Epithelial cell of proximal tubule (primary cell): ENCODE data around the gene KMT2B. TPM values are rescaled to one million over a fixed set of nuclear protein-coding genes. Genes with fewer than 3 reads are reported as not detected.

Experiments used
- DNase-seq: peaks from one replicate; pipeline ENCODE4 v3.0.0-alpha.2; 2011; ENCODE audit warnings: low read depth
- H3K4me3 ChIP-seq: 2 replicates; pipeline ENCODE4 v1.5.1; 2011; ENCODE audit warnings: low read depth, mild to moderate bottlenecking, low read length
- CTCF ChIP-seq: conservative IDR thresholded peaks from 2 replicates; pipeline ENCODE4 v1.5.1; 2012; ENCODE audit warnings: low read depth, mild to moderate bottlenecking, low read length
- total RNA-seq: library from RNA; depleted of rRNA; stranded (reverse); fragments of >200 nt; gene quantifications from 2 replicates; pipeline ENCODE4 v1.2.3, GENCODE V29; 2015

The KMT2B gene
- total RNA-seq, 1 donor from 2014 or later, result 20.2 TPM

- DNase-seq, result peak; percentile 82
- no peak for TF ChIP-seq CTCF
- peak overlapping the region; percentile 71 for H3K4me3 ChIP-seq
Observed at GRCh38 chr19:35702223-35703012, 15.4 kb upstream of the KMT2B start.

- DNase-seq, result no peak
- no peak for TF ChIP-seq CTCF
- H3K4me3 ChIP-seq, result no peak overlapping the region
Observed at GRCh38 chr19:35703343-35703742, 14.5 kb upstream of the KMT2B start.

GRCh38 chr19:35704218-35704617 lies 13.6 kb upstream of the KMT2B start, which contains the start of gene ZBTB32:
Gene ZBTB32, plus strand, starts transcription at chr19:35704558. Its CDS starts 10,069 bp downstream, at chr19:35714627.
- H3K4me3 ChIP-seq, result no peak within 1 kb of the TSS
- TF ChIP-seq CTCF, result no peak
- DNase-seq, result no peak

GRCh38 chr19:35708391-35708790 lies 9.4 kb upstream of the KMT2B start:
- no peak overlapping the region for H3K4me3 ChIP-seq
- no peak for DNase-seq
- no peak for TF ChIP-seq CTCF

GRCh38 chr19:35710784-35711723 lies 6.7 kb upstream of the KMT2B start:
- no peak for TF ChIP-seq CTCF
- no peak for DNase-seq
- no peak overlapping the region for H3K4me3 ChIP-seq

GRCh38 chr19:35712567-35713505 lies 5.0 kb upstream of the KMT2B start:
- TF ChIP-seq CTCF, result no peak
- no peak for DNase-seq
- no peak overlapping the region for H3K4me3 ChIP-seq
